HepG2 (cell line): ENCODE measurements around the gene TSN. TPM values are rescaled to one million over a fixed set of nuclear protein-coding genes. Genes with fewer than 3 reads are reported as not detected.

Experiments
- ARNTL ChIP-seq: sonication (generic); formaldehyde crosslinking; IDR thresholded peaks from 2 replicates; pipeline ENCODE4 v1.4.0; 2020; ENCODE audit warnings: mild to moderate bottlenecking, missing genetic modification reagents
- ATF1 ChIP-seq: IDR thresholded peaks from 2 replicates; pipeline ENCODE4 v1.6.1; 2016; ENCODE audit warnings: mild to moderate bottlenecking, control low read depth
- CENPT ChIP-seq: sonication (generic); formaldehyde crosslinking; IDR thresholded peaks from 2 replicates; pipeline ENCODE4 v1.8.0; 2022; ENCODE audit warnings: low read depth, mild to moderate bottlenecking, moderate library complexity, missing genetic modification reagents
- GMEB1 ChIP-seq: sonication (generic); formaldehyde crosslinking; IDR thresholded peaks from 2 replicates; pipeline ENCODE4 v1.5.1; 2020; ENCODE audit warnings: missing genetic modification reagents, mild to moderate bottlenecking, borderline replicate concordance
- LBX2 ChIP-seq: sonication (generic); formaldehyde crosslinking; IDR thresholded peaks from 2 replicates; pipeline ENCODE4 v1.5.0; 2020; ENCODE audit warnings: missing genetic modification reagents, mild to moderate bottlenecking, borderline replicate concordance
- PHF20 ChIP-seq: sonication (generic); formaldehyde crosslinking; IDR thresholded peaks from 2 replicates; pipeline ENCODE4 v1.5.0; 2020; ENCODE audit warnings: mild to moderate bottlenecking, missing genetic modification reagents
- RAD21 ChIP-seq: fragments of 450-650 bp; formaldehyde crosslinking; IDR thresholded peaks from 2 replicates; pipeline ENCODE4 v1.5.0; 2020; ENCODE audit warnings: mild to moderate bottlenecking
- RNF2 ChIP-seq: fragments of 450-650 bp; conservative IDR thresholded peaks from 2 replicates; pipeline ENCODE4 v1.6.1; 2016; ENCODE audit warnings: low read depth
- SIX1 ChIP-seq: sonication (generic); formaldehyde crosslinking; IDR thresholded peaks from 2 replicates; pipeline ENCODE4 v1.4.0; 2020; ENCODE audit warnings: missing genetic modification reagents, borderline replicate concordance
- SNAPC5 ChIP-seq: sonication (generic); formaldehyde crosslinking; IDR thresholded peaks from 2 replicates; pipeline ENCODE4 v1.8.1; 2023; ENCODE audit warnings: mild to moderate bottlenecking, missing genetic modification reagents, borderline replicate concordance
- ZBTB46 ChIP-seq: sonication (generic); formaldehyde crosslinking; IDR thresholded peaks from 2 replicates; pipeline ENCODE4 v1.4.0; 2020; ENCODE audit warnings: mild to moderate bottlenecking, missing genetic modification reagents, borderline replicate concordance
- ZNF224 ChIP-seq: sonication (generic); formaldehyde crosslinking; IDR thresholded peaks from 2 replicates; pipeline ENCODE4 v1.5.0; 2020; ENCODE audit warnings: mild to moderate bottlenecking, missing genetic modification reagents
- ZNF337 ChIP-seq: sonication (generic); formaldehyde crosslinking; IDR thresholded peaks from 2 replicates; pipeline ENCODE4 v1.5.1; 2020; ENCODE audit warnings: missing genetic modification reagents, low read depth, mild to moderate bottlenecking, borderline replicate concordance
- ZNF33A ChIP-seq: sonication (generic); formaldehyde crosslinking; IDR thresholded peaks from 2 replicates; pipeline ENCODE4 v1.5.1; 2020; ENCODE audit warnings: missing genetic modification reagents, mild to moderate bottlenecking, moderate library complexity, borderline replicate concordance
- ZNF549 ChIP-seq: sonication (generic); formaldehyde crosslinking; IDR thresholded peaks from 2 replicates; pipeline ENCODE4 v1.5.0; 2020; ENCODE audit warnings: missing genetic modification reagents
- ZNF564 ChIP-seq: sonication (generic); formaldehyde crosslinking; IDR thresholded peaks from 2 replicates; pipeline ENCODE4 v1.8.1; 2023; ENCODE audit warnings: mild to moderate bottlenecking, missing genetic modification reagents
- ZNF615 ChIP-seq: sonication (generic); formaldehyde crosslinking; IDR thresholded peaks from 2 replicates; pipeline ENCODE4 v1.5.0; 2020; ENCODE audit warnings: mild to moderate bottlenecking, missing genetic modification reagents, borderline replicate concordance
- ZNF616 ChIP-seq: sonication (generic); formaldehyde crosslinking; IDR thresholded peaks from 2 replicates; pipeline ENCODE4 v1.5.0; 2020; ENCODE audit warnings: low read depth, mild to moderate bottlenecking, missing genetic modification reagents
- ZNF660 ChIP-seq: sonication (generic); formaldehyde crosslinking; IDR thresholded peaks from 2 replicates; pipeline ENCODE4 v1.5.1; 2020; ENCODE audit warnings: mild to moderate bottlenecking, low read depth, missing genetic modification reagents, borderline replicate concordance
- ZNF720 ChIP-seq: sonication (generic); formaldehyde crosslinking; IDR thresholded peaks from 2 replicates; pipeline ENCODE4 v1.4.0; 2020; ENCODE audit warnings: missing genetic modification reagents
- ZNF747 ChIP-seq: sonication (generic); formaldehyde crosslinking; IDR thresholded peaks from 2 replicates; pipeline ENCODE4 v1.8.1; 2023; ENCODE audit warnings: missing genetic modification reagents, mild to moderate bottlenecking, borderline replicate concordance
- ZNF772 ChIP-seq: sonication (generic); formaldehyde crosslinking; IDR thresholded peaks from 2 replicates; pipeline ENCODE4 v1.5.0; 2020; ENCODE audit warnings: mild to moderate bottlenecking, missing genetic modification reagents
- ZNF83 ChIP-seq: sonication (generic); formaldehyde crosslinking; IDR thresholded peaks from 2 replicates; pipeline ENCODE4 v1.4.0; 2020; ENCODE audit warnings: missing genetic modification reagents, mild to moderate bottlenecking, borderline replicate concordance
- polyA plus RNA-seq, 8 experiments: library from polyadenylated mRNA; depleted of rRNA in 3 of 8; stranded (reverse) in 7 of 8; unstranded in 1 of 8; fragments of >200 nt; fragmentation: Illumina TruSeq in 4 of 8; extraction: Trizol in 4 of 8; gene quantifications; 2 replicates each; pipeline versions ENCODE4 v1.2.1 to v1.2.3, GENCODE V29; 2011 to 2016; ENCODE audit warnings: low read depth in 4 of 8, missing spikeins in 1 of 8, mixed read lengths in 1 of 8; ENCODE audit not compliant: insufficient read depth in 1 of 8
- total RNA-seq, 5 experiments: library from RNA; depleted of rRNA; stranded (reverse); fragments of >200 nt; fragmentation: Illumina TruSeq; extraction: Trizol; gene quantifications; 2 replicates each; pipeline ENCODE4 v1.2.3, GENCODE V29; 2016; ENCODE audit warnings: low read depth in 1 of 5

TSN gene
- total and polyA plus RNA-seq, 2 of the 13 experiments (the other 11 are each of a cell fraction or from before 2014, with no cell fraction given), result 56.4 to 115 TPM

- TF ChIP-seq ZNF337 (CRISPR knock-in tag) (no peak), ZNF33A (no peak), RAD21 (CRISPR knock-in tag) (peak; percentile 45), ZNF616 (CRISPR knock-in tag) (0 out of 2 replicates have a peak, but pooled peaks have one; percentile 84), CENPT (CRISPR knock-in tag) (no peak; the same call in 1 of the 2 replicates), PHF20 (peak; percentile 100), ARNTL (CRISPR knock-in tag) (peak; percentile 96), ZNF772 (peak; percentile 93; the same call in 1 of the 2 replicates), ZNF564 (peak; percentile 81), SIX1 (CRISPR knock-in tag) (peak; percentile 55; the same call in 1 of the 2 replicates), ZNF747 (CRISPR knock-in tag) (peak; percentile 96), GMEB1 (CRISPR knock-in tag) (peak; percentile 98), ZNF549 (CRISPR knock-in tag) (no peak), SNAPC5 (CRISPR knock-in tag) (no peak; the same call in 1 of the 2 replicates), LBX2 (CRISPR knock-in tag) (peak; percentile 79; the same call in 1 of the 2 replicates), ZNF615 (CRISPR knock-in tag) (no peak), RNF2 (peak; percentile 87; the same call in 1 of the 2 replicates), ZNF660 (CRISPR knock-in tag) (no peak), ZBTB46 (CRISPR knock-in tag) (0 out of 2 replicates have a peak, but pooled peaks have one; percentile 49), ZNF224 (CRISPR knock-in tag) (no peak), ATF1 (CRISPR knock-in tag) (0 out of 2 replicates have a peak, but pooled peaks have one; percentile 34), ZNF720 (peak; percentile 74; the same call in 1 of the 2 replicates), ZNF83 (CRISPR knock-in tag) (no peak)
These were observed at the start of gene TSN (continued) for GRCh38 chr2:121755237-121756111.
